Large intestine (tissue), 3 donors: Measurements from ENCODE around the gene APOL6. TPM values are rescaled to one million over a fixed set of nuclear protein-coding genes. Genes with fewer than 3 reads are reported as not detected.

Source experiments
- DNase-seq, 2 donors: peaks; one replicate each; pipeline versions ENCODE4 v3.0.0 to v3.0.0-alpha.2; 2013
- H3K27ac ChIP-seq: one replicate; pipeline ENCODE4 v1.5.1; 2013; ENCODE audit warnings: low read length
- H3K27me3 ChIP-seq: 2 replicates; pipeline ENCODE4 v1.6.1; 2013; ENCODE audit warnings: low read length; ENCODE audit not compliant: control insufficient read depth, insufficient read depth
- H3K36me3 ChIP-seq: 2 replicates; pipeline ENCODE4 v1.6.1; 2013; ENCODE audit warnings: low read length; ENCODE audit not compliant: control insufficient read depth, insufficient read depth
- H3K4me1 ChIP-seq: one replicate; pipeline ENCODE4 v1.6.1; 2013; ENCODE audit warnings: low read length; ENCODE audit not compliant: control insufficient read depth, insufficient read depth
- H3K4me3 ChIP-seq: one replicate; pipeline ENCODE4 v1.5.1; 2013; ENCODE audit warnings: low read length
- H3K9me3 ChIP-seq: one replicate; pipeline ENCODE4 v1.6.1; 2013; ENCODE audit warnings: mild to moderate bottlenecking, low read depth, low read length, moderate library complexity; ENCODE audit not compliant: control insufficient read depth
- WGBS: methylation state at CpG from one replicate; pipeline ENCODE4 v1.1.5; 2013; ENCODE audit warnings: low lambda C conversion rate; ENCODE audit not compliant: insufficient coverage; 5-methylcytosine and 5-hydroxymethylcytosine counted together
- polyA plus RNA-seq: library from polyadenylated mRNA; unstranded; fragments of 120-200 nt; gene quantifications from one replicate; pipeline ENCODE4 v1.2.1, GENCODE V29; 2013

The APOL6 gene
- polyA plus RNA-seq, 1 donor = 37.0 TPM

- H3K27me3 ChIP-seq = no peaks in the 10 kb centered on the region
These were observed 22.3 kb upstream of the APOL6 start for GRCh38 chr22:35625763-35626432.

GRCh38 chr22:35627267-35628041 is 20.8 kb upstream of the APOL6 start:
- H3K27ac ChIP-seq = peak overlapping the region; percentile 97
- no peaks in the 10 kb centered on the region for H3K36me3 ChIP-seq
- peak overlapping the region; percentile 67 for H3K4me3 ChIP-seq
- H3K27me3 ChIP-seq = no peaks in the 10 kb centered on the region
- no CpG with 5 or more reads among the region's 21 CpGs for WGBS
- DNase-seq = peak; percentile 84 to 95
- H3K4me1 ChIP-seq = peaks cover 5% of the 10 kb centered on the region
- H3K9me3 ChIP-seq = no peaks in the 10 kb centered on the region

More at GRCh38 chr22:35625763-35626432, 22.3 kb upstream of the APOL6 start:
- H3K9me3 ChIP-seq = no peaks in the 10 kb centered on the region
- H3K4me1 ChIP-seq = peaks cover 5% of the 10 kb centered on the region
- no CpG with 5 or more reads among the region's 10 CpGs for WGBS
- no peak overlapping the region for H3K4me3 ChIP-seq
- no peaks in the 10 kb centered on the region for H3K36me3 ChIP-seq
- H3K27ac ChIP-seq = no peak overlapping the region
- DNase-seq = no peak

GRCh38 chr22:35628732-35629131 is 19.5 kb upstream of the APOL6 start:
- no peaks in the 10 kb centered on the region for H3K9me3 ChIP-seq
- no peak overlapping the region for H3K27ac ChIP-seq
- H3K27me3 ChIP-seq = no peaks in the 10 kb centered on the region
- DNase-seq = no peak
- no peaks in the 10 kb centered on the region for H3K36me3 ChIP-seq
- H3K4me3 ChIP-seq = no peak overlapping the region
- peaks cover 2% of the 10 kb centered on the region for H3K4me1 ChIP-seq
- WGBS = 100% methylated on average over 1 of the region's 3 CpGs

GRCh38 chr22:35629406-35630216 is 18.6 kb upstream of the APOL6 start:
- Histone ChIP-seq H3K27me3 (no peaks in the 10 kb centered on the region), H3K9me3 (no peaks in the 10 kb centered on the region), H3K27ac (no peak overlapping the region), H3K36me3 (no peaks in the 10 kb centered on the region), H3K4me1 (peaks cover 2% of the 10 kb centered on the region), H3K4me3 (no peak overlapping the region)
- no CpG with 5 or more reads among the region's 9 CpGs for WGBS
- peak in 1 of 2 donors; percentile 18 for DNase-seq

- no peak overlapping the region for H3K4me3 ChIP-seq
- no peak overlapping the region for H3K27ac ChIP-seq
- DNase-seq = no peak
These were observed 17.9 kb upstream of the APOL6 start for GRCh38 chr22:35630387-35630793.

GRCh38 chr22:35630891-35631290 is 17.4 kb upstream of the APOL6 start:
- no CpG with 5 or more reads among the region's 9 CpGs for WGBS
- Histone ChIP-seq H3K27ac (no peak overlapping the region), H3K9me3 (no peaks in the 10 kb centered on the region), H3K27me3 (no peaks in the 10 kb centered on the region), H3K4me3 (no peak overlapping the region), H3K36me3 (no peaks in the 10 kb centered on the region), H3K4me1 (peaks cover 2% of the 10 kb centered on the region)
- DNase-seq = no peak

More at GRCh38 chr22:35630387-35630793, 17.9 kb upstream of the APOL6 start:
- Histone ChIP-seq H3K9me3 (no peaks in the 10 kb centered on the region), H3K4me1 (peaks cover 2% of the 10 kb centered on the region), H3K36me3 (no peaks in the 10 kb centered on the region), H3K27me3 (no peaks in the 10 kb centered on the region)
- 100% methylated on average over 1 of the region's 4 CpGs for WGBS

- peaks cover 2% of the 10 kb centered on the region for H3K4me1 ChIP-seq
- no peaks in the 10 kb centered on the region for H3K27me3 ChIP-seq
- no peak overlapping the region for H3K27ac ChIP-seq
- no peaks in the 10 kb centered on the region for H3K36me3 ChIP-seq
- H3K9me3 ChIP-seq = no peaks in the 10 kb centered on the region
- H3K4me3 ChIP-seq = no peak overlapping the region
- peak; percentile 66 to 70 for DNase-seq
- WGBS = no CpG with 5 or more reads among the region's 5 CpGs
These were observed 16.6 kb upstream of the APOL6 start for GRCh38 chr22:35631597-35631996.

- no peaks in the 10 kb centered on the region for H3K27me3 ChIP-seq
- no peaks in the 10 kb centered on the region for H3K36me3 ChIP-seq
- DNase-seq = no peak
- H3K4me1 ChIP-seq = no peaks in the 10 kb centered on the region
- H3K4me3 ChIP-seq = no peak overlapping the region
- no peak overlapping the region for H3K27ac ChIP-seq
- no peaks in the 10 kb centered on the region for H3K9me3 ChIP-seq
- no CpG with 5 or more reads among the region's 3 CpGs for WGBS
These were observed 15.3 kb upstream of the APOL6 start for GRCh38 chr22:35632935-35633334.

GRCh38 chr22:35633520-35633919 is 14.7 kb upstream of the APOL6 start:
- H3K4me3 ChIP-seq = no peak overlapping the region
- no peaks in the 10 kb centered on the region for H3K27me3 ChIP-seq
- no peak overlapping the region for H3K27ac ChIP-seq
- WGBS = no CpG with 5 or more reads among the region's 18 CpGs
- no peaks in the 10 kb centered on the region for H3K36me3 ChIP-seq
- DNase-seq = no peak
- peaks cover 3% of the 10 kb centered on the region for H3K4me1 ChIP-seq
- H3K9me3 ChIP-seq = no peaks in the 10 kb centered on the region

- Histone ChIP-seq H3K4me3 (no peak overlapping the region), H3K27ac (no peak overlapping the region), H3K36me3 (no peaks in the 10 kb centered on the region), H3K4me1 (peaks cover 3% of the 10 kb centered on the region), H3K27me3 (no peaks in the 10 kb centered on the region), H3K9me3 (no peaks in the 10 kb centered on the region)
- DNase-seq = no peak
- WGBS = no CpG with 5 or more reads among the region's 5 CpGs
These were observed 14.2 kb upstream of the APOL6 start for GRCh38 chr22:35634015-35634414.
